GM20000 (cell line): ENCODE data around the gene TSHZ2.
"Not testable (repeated sequence)": the region's sequence is repeated elsewhere in the genome, so short reads cannot be mapped to it uniquely, and the experiment has no call there.

Experiments used
- DNase-seq: peaks from one replicate; pipeline ENCODE4 v3.0.0; 2012; ENCODE audit warnings: low spot score
- CTCF ChIP-seq: IDR thresholded peaks from 2 replicates; pipeline ENCODE4 v1.5.1; 2012; ENCODE audit warnings: mild to moderate bottlenecking, control low read depth; ENCODE audit errors: extremely low read depth, missing control alignments

The TSHZ2 gene

GRCh38 chr20:53527196-53527595 lies 555.0 kb downstream of the TSHZ2 start:
- DNase-seq = no peak
- TF ChIP-seq CTCF = no peak

GRCh38 chr20:53529658-53530057 lies 557.5 kb downstream of the TSHZ2 start:
- no peak for TF ChIP-seq CTCF
- no peak for DNase-seq

GRCh38 chr20:53530440-53530839 lies 558.3 kb downstream of the TSHZ2 start:
- no peak for TF ChIP-seq CTCF
- no peak for DNase-seq

GRCh38 chr20:53532654-53533312 lies 560.6 kb downstream of the TSHZ2 start:
- not testable (repeated sequence) for DNase-seq

- DNase-seq = no peak
- no peak for TF ChIP-seq CTCF
These were observed 561.3 kb downstream of the TSHZ2 start for GRCh38 chr20:53533500-53533899.

- TF ChIP-seq CTCF = no peak
- no peak for DNase-seq
These were observed 561.9 kb downstream of the TSHZ2 start for GRCh38 chr20:53534037-53534436.

GRCh38 chr20:53535878-53536277 lies 563.7 kb downstream of the TSHZ2 start:
- TF ChIP-seq CTCF = no peak
- no peak for DNase-seq

GRCh38 chr20:53536382-53536781 lies 564.2 kb downstream of the TSHZ2 start:
- DNase-seq = not testable (repeated sequence)
